Mesendoderm (in vitro differentiated cells): ENCODE results near the gene ZNF548.
A peak's percentile ranks its signal among the peaks of the same experiment; 100 is the strongest.
"Not testable (repeated sequence)": the region's sequence is repeated elsewhere in the genome, so short reads cannot be mapped to it uniquely, and the experiment has no call there.

Experiments
- DNase-seq: peaks from one replicate; pipeline ENCODE4 v3.0.0; 2013
- H2AK5ac ChIP-seq: 2 replicates; pipeline ENCODE4 v1.6.1; 2013; ENCODE audit warnings: low read length, inconsistent platforms
- H2BK120ac ChIP-seq: 2 replicates; pipeline ENCODE4 v1.6.1; 2013; ENCODE audit warnings: low read depth, mild to moderate bottlenecking, low read length, moderate library complexity, mixed read lengths
- H2BK15ac ChIP-seq: replicated peaks from 2 replicates; pipeline ENCODE4 v1.6.1; 2013; ENCODE audit warnings: low read depth, mild to moderate bottlenecking, moderate library complexity
- H2BK5ac ChIP-seq: 2 replicates; pipeline ENCODE4 v1.6.1; 2013; ENCODE audit warnings: low read length, inconsistent platforms
- H3K18ac ChIP-seq: 2 replicates; pipeline ENCODE4 v1.6.1; 2013; ENCODE audit warnings: mild to moderate bottlenecking, low read length, mixed read lengths
- H3K23ac ChIP-seq: one replicate; pipeline ENCODE4 v1.6.1; 2013; ENCODE audit warnings: low read length
- H3K27ac ChIP-seq: 2 replicates; pipeline ENCODE4 v1.5.1; 2013; ENCODE audit warnings: low read depth, mild to moderate bottlenecking, inconsistent platforms, low read length, moderate library complexity
- H3K27me3 ChIP-seq: 2 replicates; pipeline ENCODE4 v1.6.1; 2013; ENCODE audit warnings: low read length, control low read depth, mild to moderate bottlenecking, inconsistent platforms; ENCODE audit not compliant: insufficient read depth, poor library complexity
- H3K36me3 ChIP-seq: 2 replicates; pipeline ENCODE4 v1.6.1; 2013; ENCODE audit warnings: low read length, inconsistent platforms; ENCODE audit not compliant: control insufficient read depth, insufficient read depth
- H3K4ac ChIP-seq: one replicate; pipeline ENCODE4 v1.6.1; 2013; ENCODE audit warnings: low read depth, mild to moderate bottlenecking, low read length, moderate library complexity
- H3K4me1 ChIP-seq: 2 replicates; pipeline ENCODE4 v1.6.1; 2013; ENCODE audit warnings: low read depth, low read length, inconsistent platforms; ENCODE audit not compliant: control insufficient read depth
- H3K4me2 ChIP-seq: 2 replicates; pipeline ENCODE4 v1.6.1; 2013; ENCODE audit warnings: low read length
- H3K4me3 ChIP-seq: 2 replicates; pipeline ENCODE4 v1.5.1; 2013; ENCODE audit warnings: mild to moderate bottlenecking, low read length
- H3K56ac ChIP-seq: one replicate; pipeline ENCODE4 v1.6.1; 2013; ENCODE audit warnings: low read length
- H3K79me1 ChIP-seq: 2 replicates; pipeline ENCODE4 v1.6.1; 2013; ENCODE audit warnings: low read length, inconsistent platforms
- H3K79me2 ChIP-seq: 2 replicates; pipeline ENCODE4 v1.6.1; 2013; ENCODE audit warnings: mild to moderate bottlenecking, low read length; ENCODE audit not compliant: control insufficient read depth, insufficient read depth
- H3K9ac ChIP-seq: 2 replicates; pipeline ENCODE4 v1.6.1; 2013; ENCODE audit warnings: low read length, inconsistent platforms
- H4K5ac ChIP-seq: one replicate; pipeline ENCODE4 v1.6.1; 2013; ENCODE audit warnings: low read length
- H4K8ac ChIP-seq: one replicate; pipeline ENCODE4 v1.6.1; 2013; ENCODE audit warnings: low read depth, mild to moderate bottlenecking, control low read depth, low read length, moderate library complexity
- WGBS: extraction: QIAGEN DNeasy Blood & Tissue Kit; methylation state at CpG from one replicate; pipeline ENCODE4 v1.1.7; 2013; ENCODE audit warnings: low lambda C conversion rate, missing lambda C conversion rate; ENCODE audit not compliant: insufficient coverage; ENCODE audit errors: extremely low coverage; 5-methylcytosine and 5-hydroxymethylcytosine counted together

ZNF548 gene

GRCh38 chr19:57363688-57364181, 25.9 kb upstream of the ZNF548 start:
- peak overlapping the region; percentile 81 for H3K4me3 ChIP-seq
- no CpG with 5 or more reads among the region's 18 CpGs for WGBS

GRCh38 chr19:57366776-57367175, 22.9 kb upstream of the ZNF548 start:
- Histone ChIP-seq H2AK5ac (no peak overlapping the region), H2BK5ac (no peak overlapping the region), H3K56ac (no peak overlapping the region), H3K4me1 (no peaks in the 10 kb centered on the region), H3K27me3 (no peaks in the 10 kb centered on the region), H3K4ac (no peak overlapping the region), H3K18ac (no peak overlapping the region), H3K23ac (no peak overlapping the region), H3K79me1 (peaks cover 3% of the 10 kb centered on the region), H4K8ac (no peak overlapping the region), H2BK120ac (no peak overlapping the region), H3K4me3 (no peak overlapping the region), H4K5ac (no peak overlapping the region), H3K27ac (no peak overlapping the region), H3K9ac (no peak overlapping the region), H3K4me2 (no peak overlapping the region), H2BK15ac (no peak overlapping the region), H3K36me3 (no peaks in the 10 kb centered on the region), H3K79me2 (peaks cover 5% of the 10 kb centered on the region)
- WGBS: no CpG with 5 or more reads among the region's 2 CpGs
- no peak for DNase-seq

More at GRCh38 chr19:57363688-57364181, 25.9 kb upstream of the ZNF548 start:
- H4K8ac ChIP-seq: no peak overlapping the region
- H3K79me1 ChIP-seq: peaks cover 3% of the 10 kb centered on the region
- peak overlapping the region; percentile 66 for H3K56ac ChIP-seq
- H3K18ac ChIP-seq: no peak overlapping the region
- peak overlapping the region; percentile 94 for H3K4me2 ChIP-seq
- no peak overlapping the region for H4K5ac ChIP-seq
- H2BK120ac ChIP-seq: no peak overlapping the region
- H3K23ac ChIP-seq: no peak overlapping the region
- no peaks in the 10 kb centered on the region for H3K36me3 ChIP-seq
- DNase-seq: no peak
- H3K27me3 ChIP-seq: no peaks in the 10 kb centered on the region
- H3K27ac ChIP-seq: no peak overlapping the region
- no peak overlapping the region for H2BK15ac ChIP-seq
- no peak overlapping the region for H2AK5ac ChIP-seq
- H2BK5ac ChIP-seq: no peak overlapping the region
- peaks cover 5% of the 10 kb centered on the region for H3K79me2 ChIP-seq
- H3K4me1 ChIP-seq: no peaks in the 10 kb centered on the region
- H3K9ac ChIP-seq: peak overlapping the region; percentile 84
- peak overlapping the region; percentile 50 for H3K4ac ChIP-seq

GRCh38 chr19:57374179-57374578, 15.5 kb upstream of the ZNF548 start:
- Histone ChIP-seq H3K4me2 (no peak overlapping the region), H3K36me3 (peaks cover 9% of the 10 kb centered on the region), H2AK5ac (no peak overlapping the region), H3K23ac (no peak overlapping the region), H3K4me1 (no peaks in the 10 kb centered on the region), H3K27ac (no peak overlapping the region), H3K27me3 (no peaks in the 10 kb centered on the region), H3K4ac (no peak overlapping the region), H4K5ac (no peak overlapping the region), H2BK5ac (no peak overlapping the region), H3K18ac (no peak overlapping the region), H3K79me1 (no peaks in the 10 kb centered on the region), H3K56ac (no peak overlapping the region), H2BK120ac (no peak overlapping the region), H3K9ac (no peak overlapping the region), H3K4me3 (no peak overlapping the region), H2BK15ac (no peak overlapping the region), H4K8ac (no peak overlapping the region), H3K79me2 (no peaks in the 10 kb centered on the region)
- DNase-seq: no peak
- WGBS: no CpG with 5 or more reads among the region's 6 CpGs

GRCh38 chr19:57374647-57375046, 15.0 kb upstream of the ZNF548 start:
- not testable (repeated sequence) for H3K27me3 ChIP-seq, H3K79me2 ChIP-seq, H2BK5ac ChIP-seq, H3K9ac ChIP-seq, H2BK120ac ChIP-seq, H3K4me2 ChIP-seq, H2AK5ac ChIP-seq, H4K5ac ChIP-seq, DNase-seq, H3K56ac ChIP-seq, H3K79me1 ChIP-seq, H3K4ac ChIP-seq, H3K4me3 ChIP-seq, H3K4me1 ChIP-seq, H3K23ac ChIP-seq, H3K36me3 ChIP-seq, H4K8ac ChIP-seq, H3K18ac ChIP-seq, H3K27ac ChIP-seq, H2BK15ac ChIP-seq
- WGBS: no CpG with 5 or more reads among the region's 2 CpGs

- H3K27me3 ChIP-seq: no peaks in the 10 kb centered on the region
- H3K36me3 ChIP-seq: peaks cover 9% of the 10 kb centered on the region
- no CpG with 5 or more reads among the region's 6 CpGs for WGBS
Measured at GRCh38 chr19:57376151-57376550, 13.5 kb upstream of the ZNF548 start.

GRCh38 chr19:57377498-57378146, 12.0 kb upstream of the ZNF548 start:
- no peak for DNase-seq
- Histone ChIP-seq H4K8ac (no peak overlapping the region), H3K79me1 (no peaks in the 10 kb centered on the region), H3K56ac (no peak overlapping the region), H2BK5ac (no peak overlapping the region), H3K23ac (no peak overlapping the region), H3K27me3 (no peaks in the 10 kb centered on the region), H3K79me2 (no peaks in the 10 kb centered on the region), H3K4me1 (no peaks in the 10 kb centered on the region), H2BK15ac (no peak overlapping the region), H4K5ac (no peak overlapping the region), H2AK5ac (no peak overlapping the region), H3K4me3 (peak overlapping the region; percentile 26), H3K9ac (no peak overlapping the region), H2BK120ac (no peak overlapping the region), H3K27ac (no peak overlapping the region), H3K4me2 (no peak overlapping the region), H3K18ac (no peak overlapping the region), H3K4ac (no peak overlapping the region), H3K36me3 (peaks cover 6% of the 10 kb centered on the region)
- no CpG with 5 or more reads among the region's 3 CpGs for WGBS

More at GRCh38 chr19:57376151-57376550, 13.5 kb upstream of the ZNF548 start:
- Histone ChIP-seq H3K4me1 (no peaks in the 10 kb centered on the region), H3K23ac (no peak overlapping the region), H4K8ac (no peak overlapping the region), H2BK5ac (no peak overlapping the region), H3K4me3 (no peak overlapping the region), H4K5ac (no peak overlapping the region), H2BK120ac (no peak overlapping the region), H3K18ac (no peak overlapping the region), H3K79me1 (no peaks in the 10 kb centered on the region), H3K4ac (no peak overlapping the region), H3K4me2 (no peak overlapping the region), H2AK5ac (no peak overlapping the region), H3K56ac (no peak overlapping the region), H3K9ac (no peak overlapping the region), H3K79me2 (no peaks in the 10 kb centered on the region), H2BK15ac (no peak overlapping the region), H3K27ac (no peak overlapping the region)
- DNase-seq: no peak
